HepG2 (cell line): ENCODE measurements around the gene NME2. TPM values are rescaled to one million over a fixed set of nuclear protein-coding genes. Genes with fewer than 3 reads are reported as not detected.

Source experiments
- MED13 ChIP-seq: sonication (generic); formaldehyde crosslinking; IDR thresholded peaks from 2 replicates; pipeline ENCODE4 v1.5.0; 2020; ENCODE audit warnings: missing genetic modification reagents
- ONECUT2 ChIP-seq: sonication (generic); formaldehyde crosslinking; IDR thresholded peaks from 2 replicates; pipeline ENCODE4 v1.4.0; 2020; ENCODE audit warnings: missing genetic modification reagents
- PCBP1 ChIP-seq: fragments of 200-400 bp; formaldehyde crosslinking; IDR thresholded peaks from 2 replicates; pipeline ENCODE4 v1.6.1; 2017; ENCODE audit warnings: mild to moderate bottlenecking, low read depth, low read length, borderline replicate concordance
- SMAD3 ChIP-seq: sonication (generic); formaldehyde crosslinking; IDR thresholded peaks from 2 replicates; pipeline ENCODE4 v1.4.0; 2020; ENCODE audit warnings: missing genetic modification reagents
- SP140L ChIP-seq: sonication (generic); formaldehyde crosslinking; IDR thresholded peaks from 2 replicates; pipeline ENCODE4 v1.4.0; 2020; ENCODE audit warnings: missing genetic modification reagents, borderline replicate concordance
- ZFX ChIP-seq: sonication (generic); formaldehyde crosslinking; IDR thresholded peaks from 2 replicates; pipeline ENCODE4 v1.4.0; 2020; ENCODE audit warnings: mild to moderate bottlenecking, low read depth, missing genetic modification reagents, moderate library complexity
- ZIK1 ChIP-seq: sonication (generic); formaldehyde crosslinking; IDR thresholded peaks from 2 replicates; pipeline ENCODE4 v1.5.0; 2020; ENCODE audit warnings: mild to moderate bottlenecking, low read depth, missing genetic modification reagents, borderline replicate concordance
- ZNF232 ChIP-seq: sonication (generic); formaldehyde crosslinking; IDR thresholded peaks from 2 replicates; pipeline ENCODE4 v1.4.0; 2020; ENCODE audit warnings: missing genetic modification reagents, borderline replicate concordance
- ZNF430 ChIP-seq: sonication (generic); formaldehyde crosslinking; IDR thresholded peaks from 2 replicates; pipeline ENCODE4 v1.9.0; 2021; ENCODE audit warnings: mild to moderate bottlenecking, missing genetic modification reagents
- ZNF496 ChIP-seq: sonication (generic); formaldehyde crosslinking; IDR thresholded peaks from 2 replicates; pipeline ENCODE4 v1.8.1; 2023; ENCODE audit warnings: mild to moderate bottlenecking, moderate library complexity, missing genetic modification reagents; ENCODE audit not compliant: insufficient replicate concordance
- ZNF839 ChIP-seq: sonication (generic); formaldehyde crosslinking; IDR thresholded peaks from 2 replicates; pipeline ENCODE4 v1.4.0; 2020; ENCODE audit warnings: missing genetic modification reagents, mild to moderate bottlenecking, borderline replicate concordance
- ZNF883 ChIP-seq: sonication (generic); formaldehyde crosslinking; IDR thresholded peaks from 2 replicates; pipeline ENCODE4 v1.5.1; 2020; ENCODE audit warnings: mild to moderate bottlenecking, missing genetic modification reagents; ENCODE audit errors: not compliant biosample characterization
- ZSCAN31 ChIP-seq: sonication (generic); formaldehyde crosslinking; IDR thresholded peaks from 2 replicates; pipeline ENCODE4 v1.5.0; 2020; ENCODE audit warnings: low read depth, mild to moderate bottlenecking, missing genetic modification reagents
- polyA plus RNA-seq, 8 experiments: library from polyadenylated mRNA; depleted of rRNA in 3 of 8; stranded (reverse) in 7 of 8; unstranded in 1 of 8; fragments of >200 nt; fragmentation: Illumina TruSeq in 4 of 8; extraction: Trizol in 4 of 8; gene quantifications; 2 replicates each; pipeline versions ENCODE4 v1.2.1 to v1.2.3, GENCODE V29; 2011 to 2016; ENCODE audit warnings: low read depth in 4 of 8, missing spikeins in 1 of 8, mixed read lengths in 1 of 8; ENCODE audit not compliant: insufficient read depth in 1 of 8
- total RNA-seq, 5 experiments: library from RNA; depleted of rRNA; stranded (reverse); fragments of >200 nt; fragmentation: Illumina TruSeq; extraction: Trizol; gene quantifications; 2 replicates each; pipeline ENCODE4 v1.2.3, GENCODE V29; 2016; ENCODE audit warnings: low read depth in 1 of 5
- TF ChIP-seq, protein P1 (sequence below): sonication (generic); formaldehyde crosslinking; IDR thresholded peaks from 2 replicates; pipeline ENCODE4 v1.5.0; 2020; ENCODE audit warnings: missing genetic modification reagents, mild to moderate bottlenecking, borderline replicate concordance
- TF ChIP-seq, protein P2 (sequence below), 2 experiments: fragments of 450-650 bp in 1 of 2; sonication (generic) in 1 of 2; formaldehyde crosslinking; IDR thresholded peaks; 2 replicates each; pipeline versions ENCODE4 v1.5.0 to v1.8.0; 2020 to 2022; ENCODE audit warnings: mild to moderate bottlenecking in 1 of 2, missing genetic modification reagents in 1 of 2
- TF ChIP-seq, protein P3 (sequence below): sonication (generic); formaldehyde crosslinking; IDR thresholded peaks from 2 replicates; pipeline ENCODE4 v1.9.0; 2022; ENCODE audit warnings: low read depth, missing genetic modification reagents
- TF ChIP-seq, protein P4 (sequence below): sonication (generic); formaldehyde crosslinking; IDR thresholded peaks from 2 replicates; pipeline ENCODE4 v1.4.0; 2020; ENCODE audit warnings: mild to moderate bottlenecking, missing genetic modification reagents
- TF ChIP-seq, protein P5 (sequence below): sonication (generic); formaldehyde crosslinking; IDR thresholded peaks from 2 replicates; pipeline ENCODE4 v1.9.0; 2021; ENCODE audit warnings: missing genetic modification reagents, borderline replicate concordance

NME2 gene
- total and polyA plus RNA-seq, 2 of the 13 experiments (the other 11 are each of a cell fraction or from before 2014, with no cell fraction given), result 790 to 1,213 TPM

DNA sequence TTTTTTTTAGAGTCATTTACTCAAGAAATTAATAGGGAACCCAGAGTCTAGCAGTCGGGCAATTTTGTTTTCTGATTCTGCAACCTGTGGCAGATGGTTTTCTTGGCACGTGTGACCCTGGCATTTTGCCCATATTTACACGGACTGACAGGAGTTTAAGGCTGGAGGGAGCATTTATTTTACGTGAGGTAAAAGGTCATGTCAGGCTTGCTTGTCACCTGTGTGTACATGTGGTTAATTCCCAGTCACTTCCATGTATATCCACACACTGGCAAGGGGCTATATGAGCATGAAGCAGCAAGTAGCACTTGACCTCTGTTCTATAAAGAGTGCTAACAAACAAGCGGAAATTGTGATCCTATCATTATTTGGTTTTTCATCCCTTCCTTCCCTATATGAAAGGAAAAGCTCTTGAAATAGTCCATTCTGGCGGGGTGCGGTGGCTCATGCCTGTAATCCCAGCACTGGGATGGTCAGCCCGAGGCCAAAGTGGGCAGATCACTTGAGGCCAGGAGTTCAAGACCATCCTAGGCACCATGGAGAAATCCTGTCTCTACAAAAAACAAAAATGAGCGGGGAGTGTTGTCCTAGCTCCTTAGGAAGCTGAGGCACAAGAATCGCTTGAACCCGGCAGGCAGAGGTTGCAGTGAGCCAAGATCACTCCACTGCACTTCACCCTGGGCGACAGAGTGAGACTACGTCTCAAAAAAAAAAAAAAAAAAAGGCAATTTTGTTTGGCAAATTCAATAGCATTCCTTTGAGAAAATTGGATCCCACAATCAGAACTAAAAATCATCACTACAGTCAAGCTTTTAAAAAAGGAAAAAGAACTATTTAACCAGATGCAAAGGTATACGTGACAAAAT is 47.6 kb upstream of the NME2 start (continued):
- TF ChIP-seq, protein P1, sequence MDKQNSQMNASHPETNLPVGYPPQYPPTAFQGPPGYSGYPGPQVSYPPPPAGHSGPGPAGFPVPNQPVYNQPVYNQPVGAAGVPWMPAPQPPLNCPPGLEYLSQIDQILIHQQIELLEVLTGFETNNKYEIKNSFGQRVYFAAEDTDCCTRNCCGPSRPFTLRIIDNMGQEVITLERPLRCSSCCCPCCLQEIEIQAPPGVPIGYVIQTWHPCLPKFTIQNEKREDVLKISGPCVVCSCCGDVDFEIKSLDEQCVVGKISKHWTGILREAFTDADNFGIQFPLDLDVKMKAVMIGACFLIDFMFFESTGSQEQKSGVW, result no peak
- TF ChIP-seq PCBP1 (no peak), ONECUT2 (CRISPR knock-in tag) (no peak), ZSCAN31 (no peak), ZNF232 (CRISPR knock-in tag) (no peak), MED13 (CRISPR knock-in tag) (no peak), ZNF883 (no peak), ZNF496 (CRISPR knock-in tag) (no peak), SMAD3 (no peak), ZNF839 (CRISPR knock-in tag) (no peak), ZIK1 (CRISPR knock-in tag) (no peak), ZNF430 (CRISPR knock-in tag) (no peak), SP140L (no peak), ZFX (CRISPR knock-in tag) (no peak)
- TF ChIP-seq, protein P2, sequence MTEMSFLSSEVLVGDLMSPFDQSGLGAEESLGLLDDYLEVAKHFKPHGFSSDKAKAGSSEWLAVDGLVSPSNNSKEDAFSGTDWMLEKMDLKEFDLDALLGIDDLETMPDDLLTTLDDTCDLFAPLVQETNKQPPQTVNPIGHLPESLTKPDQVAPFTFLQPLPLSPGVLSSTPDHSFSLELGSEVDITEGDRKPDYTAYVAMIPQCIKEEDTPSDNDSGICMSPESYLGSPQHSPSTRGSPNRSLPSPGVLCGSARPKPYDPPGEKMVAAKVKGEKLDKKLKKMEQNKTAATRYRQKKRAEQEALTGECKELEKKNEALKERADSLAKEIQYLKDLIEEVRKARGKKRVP (CRISPR knock-in tag; IDR thresholded peaks at IDR 0.05), result no peak
- TF ChIP-seq, protein P3, sequence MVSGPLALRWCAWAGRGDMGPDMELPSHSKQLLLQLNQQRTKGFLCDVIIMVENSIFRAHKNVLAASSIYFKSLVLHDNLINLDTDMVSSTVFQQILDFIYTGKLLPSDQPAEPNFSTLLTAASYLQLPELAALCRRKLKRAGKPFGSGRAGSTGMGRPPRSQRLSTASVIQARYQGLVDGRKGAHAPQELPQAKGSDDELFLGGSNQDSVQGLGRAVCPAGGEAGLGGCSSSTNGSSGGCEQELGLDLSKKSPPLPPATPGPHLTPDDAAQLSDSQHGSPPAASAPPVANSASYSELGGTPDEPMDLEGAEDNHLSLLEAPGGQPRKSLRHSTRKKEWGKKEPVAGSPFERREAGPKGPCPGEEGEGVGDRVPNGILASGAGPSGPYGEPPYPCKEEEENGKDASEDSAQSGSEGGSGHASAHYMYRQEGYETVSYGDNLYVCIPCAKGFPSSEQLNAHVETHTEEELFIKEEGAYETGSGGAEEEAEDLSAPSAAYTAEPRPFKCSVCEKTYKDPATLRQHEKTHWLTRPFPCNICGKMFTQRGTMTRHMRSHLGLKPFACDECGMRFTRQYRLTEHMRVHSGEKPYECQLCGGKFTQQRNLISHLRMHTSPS, result no peak
- TF ChIP-seq, protein P4, sequence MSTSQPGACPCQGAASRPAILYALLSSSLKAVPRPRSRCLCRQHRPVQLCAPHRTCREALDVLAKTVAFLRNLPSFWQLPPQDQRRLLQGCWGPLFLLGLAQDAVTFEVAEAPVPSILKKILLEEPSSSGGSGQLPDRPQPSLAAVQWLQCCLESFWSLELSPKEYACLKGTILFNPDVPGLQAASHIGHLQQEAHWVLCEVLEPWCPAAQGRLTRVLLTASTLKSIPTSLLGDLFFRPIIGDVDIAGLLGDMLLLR (CRISPR knock-in tag), result no peak; the same call in 1 of the 2 replicates
- TF ChIP-seq, protein P5, sequence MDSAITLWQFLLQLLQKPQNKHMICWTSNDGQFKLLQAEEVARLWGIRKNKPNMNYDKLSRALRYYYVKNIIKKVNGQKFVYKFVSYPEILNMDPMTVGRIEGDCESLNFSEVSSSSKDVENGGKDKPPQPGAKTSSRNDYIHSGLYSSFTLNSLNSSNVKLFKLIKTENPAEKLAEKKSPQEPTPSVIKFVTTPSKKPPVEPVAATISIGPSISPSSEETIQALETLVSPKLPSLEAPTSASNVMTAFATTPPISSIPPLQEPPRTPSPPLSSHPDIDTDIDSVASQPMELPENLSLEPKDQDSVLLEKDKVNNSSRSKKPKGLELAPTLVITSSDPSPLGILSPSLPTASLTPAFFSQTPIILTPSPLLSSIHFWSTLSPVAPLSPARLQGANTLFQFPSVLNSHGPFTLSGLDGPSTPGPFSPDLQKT, result no peak
